ACC112 (cell line): Measurements from ENCODE around the gene OR6C70.
"Not testable (repeated sequence)": the region's sequence is repeated elsewhere in the genome, so short reads cannot be mapped to it uniquely, and the experiment has no call there.

Experiments used
- H2AFZ ChIP-seq: fragments of 200-600 bp; sonication (generic); one replicate; pipeline ENCODE4 v1.6.0; 2017; ENCODE audit warnings: antibody characterized with exemption, low read length; ENCODE audit not compliant: unreplicated experiment
- H3K27ac ChIP-seq: fragments of 200-600 bp; sonication (generic); 2 replicates; pipeline ENCODE4 v1.5.1; 2014; ENCODE audit warnings: low read depth, mild to moderate bottlenecking, antibody characterized with exemption, low read length, moderate library complexity
- H3K27me3 ChIP-seq: fragments of 200-600 bp; sonication (generic); 2 replicates; pipeline ENCODE4 v1.6.1; 2014; ENCODE audit warnings: mild to moderate bottlenecking, antibody characterized with exemption, low read length, moderate library complexity, mixed read lengths; ENCODE audit not compliant: insufficient read depth
- H3K36me3 ChIP-seq: fragments of 200-600 bp; sonication (generic); 2 replicates; pipeline ENCODE4 v1.6.1; 2016; ENCODE audit warnings: mild to moderate bottlenecking, antibody characterized with exemption, low read length, moderate library complexity, mixed read lengths; ENCODE audit not compliant: insufficient read depth
- H3K4me1 ChIP-seq: fragments of 200-600 bp; sonication (generic); one replicate; pipeline ENCODE4 v1.6.1; 2016; ENCODE audit warnings: low read length, mixed read lengths; ENCODE audit not compliant: insufficient read depth, unreplicated experiment, control insufficient read depth
- H3K4me3 ChIP-seq: fragments of 200-600 bp; sonication (generic); 2 replicates; pipeline ENCODE4 v1.5.1; 2014; ENCODE audit warnings: mild to moderate bottlenecking, low read depth, low read length
- H3K79me2 ChIP-seq: fragments of 200-600 bp; sonication (generic); one replicate; pipeline ENCODE4 v1.6.0; 2016; ENCODE audit warnings: low read length; ENCODE audit not compliant: control insufficient read depth, unreplicated experiment, insufficient read depth

OR6C70 gene

GRCh38 chr12:55469291-55469690 is 647 bp downstream of the OR6C70 start:
- Histone ChIP-seq H3K79me2 (no peaks in the 10 kb centered on the region), H3K4me3 (no peak overlapping the region), H2AFZ (no peak overlapping the region), H3K4me1 (no peaks in the 10 kb centered on the region), H3K27me3 (peaks cover 18% of the 10 kb centered on the region; the same call in 1 of the 2 replicates), H3K27ac (no peak overlapping the region), H3K36me3 (no peaks in the 10 kb centered on the region)

GRCh38 chr12:55467836-55468235 is 2.1 kb downstream of the OR6C70 start:
- Histone ChIP-seq H3K4me3 (no peak overlapping the region), H3K27me3 (peaks cover 18% of the 10 kb centered on the region; the same call in 1 of the 2 replicates), H3K27ac (no peak overlapping the region)

GRCh38 chr12:55464926-55465325 is 5.0 kb downstream of the OR6C70 start:
- not testable (repeated sequence) for H3K36me3 ChIP-seq, H3K4me3 ChIP-seq, H3K4me1 ChIP-seq, H3K27ac ChIP-seq, H3K79me2 ChIP-seq, H2AFZ ChIP-seq
- H3K27me3 ChIP-seq: peaks cover 16% of the 10 kb centered on the region; the same call in 1 of the 2 replicates

More at GRCh38 chr12:55467836-55468235, 2.1 kb downstream of the OR6C70 start:
- H3K4me1 ChIP-seq: no peaks in the 10 kb centered on the region
- no peaks in the 10 kb centered on the region for H3K36me3 ChIP-seq
- no peaks in the 10 kb centered on the region for H3K79me2 ChIP-seq
- no peak overlapping the region for H2AFZ ChIP-seq

DNA sequence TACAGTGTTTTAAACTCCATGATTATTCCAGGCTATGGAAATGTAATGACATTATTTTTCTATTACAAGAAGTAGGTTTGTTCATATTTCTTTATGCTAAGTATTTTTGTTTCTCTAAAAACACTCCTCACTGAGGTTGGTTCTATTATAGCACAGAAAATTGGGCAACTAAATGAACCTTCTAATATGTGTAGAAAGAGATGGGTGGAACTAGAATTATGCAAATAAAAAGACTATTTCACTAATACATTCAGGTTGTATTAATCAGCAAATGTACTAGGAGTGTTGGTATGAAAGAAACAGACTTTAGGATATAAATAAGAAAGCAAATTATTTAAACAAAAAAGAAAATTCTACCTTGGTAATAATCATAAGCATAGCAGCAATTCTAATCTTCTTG is 21.1 kb downstream of the OR6C70 start:
- H3K36me3 ChIP-seq: no peaks in the 10 kb centered on the region
- no peak overlapping the region for H3K27ac ChIP-seq
- H3K4me3 ChIP-seq: no peak overlapping the region
- H2AFZ ChIP-seq: no peak overlapping the region
- no peaks in the 10 kb centered on the region for H3K4me1 ChIP-seq
- peaks cover 17% of the 10 kb centered on the region for H3K27me3 ChIP-seq
- no peaks in the 10 kb centered on the region for H3K79me2 ChIP-seq

- peaks cover 12% of the 10 kb centered on the region for H3K27me3 ChIP-seq
- no peak overlapping the region for H3K4me3 ChIP-seq
- no peaks in the 10 kb centered on the region for H3K79me2 ChIP-seq
- no peaks in the 10 kb centered on the region for H3K4me1 ChIP-seq
- H2AFZ ChIP-seq: no peak overlapping the region
- no peaks in the 10 kb centered on the region for H3K36me3 ChIP-seq
- H3K27ac ChIP-seq: no peak overlapping the region
These were observed 23.6 kb downstream of the OR6C70 start for GRCh38 chr12:55446326-55446725.

DNA sequence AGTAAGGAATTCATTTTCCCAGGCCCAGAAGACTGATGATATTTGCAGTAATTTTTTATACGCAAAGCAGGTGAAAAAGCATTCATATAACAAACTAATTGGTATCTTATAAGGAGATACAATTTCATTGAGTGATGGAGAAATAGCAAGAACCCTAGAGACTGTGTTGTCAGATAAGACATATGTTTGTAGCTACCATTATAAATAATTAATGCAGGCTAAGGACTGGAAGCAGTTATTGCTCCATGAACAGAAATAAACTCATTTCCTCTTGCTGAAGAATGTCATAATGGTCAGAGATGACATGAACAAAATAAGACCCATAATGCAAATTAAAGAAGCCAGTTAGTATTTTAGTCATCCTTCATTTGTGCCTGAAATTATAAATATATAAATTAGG is 24.6 kb downstream of the OR6C70 start:
- Histone ChIP-seq H3K36me3 (no peaks in the 10 kb centered on the region), H3K4me3 (no peak overlapping the region), H3K79me2 (no peaks in the 10 kb centered on the region), H3K27ac (no peak overlapping the region), H3K27me3 (peaks cover 10% of the 10 kb centered on the region), H2AFZ (no peak overlapping the region), H3K4me1 (no peaks in the 10 kb centered on the region)

GRCh38 chr12:55443776-55444175 is 26.2 kb downstream of the OR6C70 start, which contains the start of gene OR6C2:
OR6C2 (plus strand) TSS chr12:55444076; CDS start chr12:55452214, 8,138 bp downstream.
- Histone ChIP-seq H3K27me3 (peaks cover 8% of the 10 kb centered on the region), H3K27ac (no peak within 1 kb of the TSS), H3K36me3 (no peaks in the 10 kb centered on the region), H3K4me1 (no peaks in the 10 kb centered on the region), H3K79me2 (no peaks in the 10 kb centered on the region), H3K4me3 (no peak within 1 kb of the TSS), H2AFZ (no peak within 1 kb of the TSS)

- not testable (repeated sequence) for H3K27ac ChIP-seq, H3K4me1 ChIP-seq, H2AFZ ChIP-seq, H3K27me3 ChIP-seq, H3K79me2 ChIP-seq, H3K4me3 ChIP-seq, H3K36me3 ChIP-seq
These were observed 28.7 kb downstream of the OR6C70 start for GRCh38 chr12:55441233-55441632.

GRCh38 chr12:55428331-55429243 is 41.4 kb downstream of the OR6C70 start:
- no peaks in the 10 kb centered on the region for H3K4me1 ChIP-seq
- H3K4me3 ChIP-seq: no peak overlapping the region
- no peak overlapping the region for H3K27ac ChIP-seq
- H3K27me3 ChIP-seq: no peaks in the 10 kb centered on the region
- no peaks in the 10 kb centered on the region for H3K79me2 ChIP-seq
- no peaks in the 10 kb centered on the region for H3K36me3 ChIP-seq
- no peak overlapping the region for H2AFZ ChIP-seq

- H2AFZ ChIP-seq: no peak within 1 kb of the TSS
These were observed 44.0 kb downstream of the OR6C70 start, which contains the start of gene OR6C76 for GRCh38 chr12:55425954-55426353. OR6C76 (plus strand) TSS chr12:55426254; CDS start chr12:55426254, 0 bp downstream.

More at GRCh38 chr12:55425954-55426353, 44.0 kb downstream of the OR6C70 start, which contains the start of gene OR6C76:
- Histone ChIP-seq H3K27ac (no peak within 1 kb of the TSS), H3K4me3 (no peak within 1 kb of the TSS), H3K36me3 (no peaks in the 10 kb centered on the region), H3K79me2 (no peaks in the 10 kb centered on the region), H3K27me3 (no peaks in the 10 kb centered on the region), H3K4me1 (no peaks in the 10 kb centered on the region)
